ENCODE measurements around the gene EIF2B2. TPM values are rescaled to one million over a fixed set of nuclear protein-coding genes. Genes with fewer than 3 reads are reported as not detected.
A peak's percentile ranks its signal among the peaks of the same experiment; 100 is the strongest.

EIF2B2 gene
- 38.7 TPM for total RNA-seq

DNA sequence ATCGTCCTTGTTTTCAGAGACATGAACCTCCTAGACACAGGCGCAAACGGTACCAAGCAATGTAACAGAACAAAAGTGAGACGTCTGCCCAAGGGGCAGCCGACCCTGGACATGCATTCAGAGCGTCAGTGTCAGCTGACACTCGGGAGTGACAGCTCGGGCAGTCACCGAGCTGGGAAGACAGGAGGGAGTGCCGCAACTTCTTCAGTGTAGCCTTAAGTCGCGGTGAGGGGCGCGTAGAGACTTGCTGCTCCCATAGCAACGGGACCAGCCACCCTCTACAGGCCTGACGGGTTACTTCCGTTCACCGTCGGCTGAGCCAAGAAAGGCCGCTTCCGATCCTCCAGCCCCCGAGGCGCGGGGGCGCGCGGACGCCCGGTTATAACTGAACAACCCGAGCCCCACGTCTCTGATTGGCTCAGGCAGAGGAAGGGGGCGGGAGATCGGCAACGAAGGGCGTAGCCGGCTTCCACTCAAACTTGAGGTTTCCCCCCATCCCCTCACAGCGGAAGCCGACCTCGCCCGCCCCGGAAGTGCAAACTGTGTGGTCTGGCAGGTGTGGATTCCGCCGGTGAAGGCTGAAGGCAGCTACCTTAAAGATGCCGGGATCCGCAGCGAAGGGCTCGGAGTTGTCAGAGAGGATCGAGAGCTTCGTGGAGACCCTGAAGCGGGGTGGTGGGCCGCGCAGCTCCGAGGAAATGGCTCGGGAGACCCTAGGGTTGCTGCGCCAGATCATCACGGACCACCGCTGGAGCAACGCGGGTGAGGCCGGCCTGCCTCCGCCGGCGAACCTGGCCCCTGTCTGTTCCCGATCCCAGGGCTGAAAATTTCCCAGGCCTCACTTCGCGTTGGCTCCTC lies at the start of gene EIF2B2:
Gene EIF2B2 (plus strand): TSS at position 530 of the 858 bp plus-strand sequence. CDS start 70 bp downstream, at position 600.
- peak; percentile 97 for ATAC-seq

DNA sequence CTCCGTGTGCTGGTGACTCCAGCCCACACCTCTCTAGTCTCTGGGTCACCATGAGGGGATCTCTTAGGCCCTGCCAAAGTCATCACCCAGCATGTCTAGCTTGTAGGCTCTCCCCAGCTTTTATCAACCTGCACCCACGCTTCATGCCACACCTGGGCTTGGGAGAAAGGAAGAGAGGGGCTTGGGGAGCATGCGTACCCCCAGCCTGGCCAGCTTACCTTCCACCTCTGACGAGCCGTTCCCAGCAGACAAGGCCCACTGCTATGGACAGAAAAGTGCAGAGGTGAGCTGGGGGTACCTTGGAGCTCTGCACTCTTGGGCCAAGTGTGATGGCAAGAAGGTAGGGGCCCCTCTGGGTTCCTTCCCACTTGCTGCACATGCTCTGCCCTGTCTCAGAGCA lies 49.0 kb upstream of the EIF2B2 start:
- no peak for ATAC-seq

DNA sequence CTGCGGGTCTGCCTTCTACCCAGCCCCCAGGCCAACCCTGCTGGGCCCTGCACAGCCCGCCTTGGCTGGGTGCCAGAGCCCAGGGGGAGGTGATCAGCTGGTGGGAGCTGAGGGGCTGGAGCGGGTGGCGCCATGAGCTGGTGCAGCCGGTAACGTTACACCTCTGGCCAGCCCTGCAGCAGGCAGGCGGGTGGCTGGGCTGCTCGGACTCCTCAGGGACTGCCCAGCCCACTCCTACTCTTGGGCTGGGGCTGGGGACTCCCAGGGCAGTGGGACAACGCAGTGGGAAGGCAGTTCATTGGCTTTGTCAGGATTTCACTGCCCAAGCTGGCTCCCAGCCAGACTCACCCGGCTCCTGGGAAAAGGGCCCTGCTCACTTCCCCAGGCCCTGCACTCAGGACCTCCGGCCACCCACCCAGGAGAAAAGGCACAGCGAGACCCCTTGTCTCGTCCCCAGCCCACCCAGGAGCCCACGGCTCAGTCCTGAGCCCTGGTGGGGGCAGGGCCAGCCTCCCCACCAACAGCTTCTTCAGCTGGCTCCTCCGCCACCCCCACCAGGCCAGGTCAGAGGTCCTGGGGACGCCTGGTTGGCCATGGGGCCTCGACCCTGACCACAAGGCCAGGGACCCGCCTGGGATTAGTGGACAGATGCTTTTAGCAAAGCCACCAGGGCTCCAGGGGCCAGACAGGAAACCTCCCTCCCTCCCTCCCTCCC lies 48.3 kb upstream of the EIF2B2 start:
- peak; percentile 2 for ATAC-seq

DNA sequence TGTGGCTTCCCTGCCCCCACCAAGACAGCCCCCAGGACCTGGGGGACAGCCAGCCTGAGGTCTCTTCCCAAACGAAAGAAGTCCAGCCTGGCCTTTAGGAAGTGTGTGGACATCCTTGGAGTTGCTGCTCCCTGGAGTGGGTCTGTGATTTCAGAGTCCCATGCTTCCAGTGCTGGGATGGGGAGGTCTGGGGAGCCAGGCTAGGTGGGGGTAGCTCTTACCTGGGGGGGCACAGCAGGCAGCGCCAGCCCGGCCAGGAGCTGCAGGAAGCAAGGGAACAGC lies 47.8 kb upstream of the EIF2B2 start:
- ATAC-seq, result no peak

DNA sequence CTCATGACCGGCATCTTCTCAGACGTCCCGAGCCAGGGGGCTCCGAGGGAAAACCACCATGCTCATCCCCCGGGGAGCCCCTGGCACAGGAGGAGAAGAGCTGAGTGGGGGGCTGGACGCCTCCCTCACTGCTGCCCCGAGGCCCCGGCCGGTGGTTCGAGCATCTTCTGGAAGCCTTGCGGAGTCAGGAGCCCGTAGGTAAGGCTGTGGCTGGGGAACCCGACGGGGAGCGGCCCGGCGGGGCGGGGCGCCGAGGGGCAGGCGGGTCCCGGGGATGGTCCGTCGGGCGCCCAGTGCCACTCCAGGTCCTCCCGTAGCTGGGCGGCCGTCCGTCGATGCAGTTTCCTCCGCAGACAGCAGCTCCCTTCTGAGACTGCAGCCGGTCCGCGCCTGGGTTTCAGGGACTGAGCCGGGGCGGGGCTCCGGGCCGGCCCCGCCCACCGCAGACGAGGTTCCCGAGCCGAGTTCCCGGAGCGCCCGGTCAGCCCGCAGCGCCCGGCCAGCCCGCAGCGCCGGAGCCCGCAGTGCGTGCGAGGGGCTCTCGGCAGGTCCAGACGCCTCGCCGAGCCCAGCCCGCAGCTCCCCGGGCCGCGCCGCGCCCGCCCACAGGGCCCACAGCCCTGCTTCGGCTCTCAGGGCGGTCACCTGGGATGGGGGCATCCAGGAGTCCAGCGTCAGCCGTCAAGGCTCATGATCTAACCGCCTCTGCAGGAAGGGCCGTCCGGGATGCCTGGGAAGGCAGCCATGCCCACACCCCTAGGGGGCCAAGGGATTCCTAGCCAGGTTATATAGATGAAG lies 47.3 kb upstream of the EIF2B2 start, which contains the start of gene PGF:
Gene PGF (minus strand): TSS at position 369 of the 798 bp plus-strand sequence. CDS start 355 bp downstream, at position 14.
- peak; percentile 69 for ATAC-seq

DNA sequence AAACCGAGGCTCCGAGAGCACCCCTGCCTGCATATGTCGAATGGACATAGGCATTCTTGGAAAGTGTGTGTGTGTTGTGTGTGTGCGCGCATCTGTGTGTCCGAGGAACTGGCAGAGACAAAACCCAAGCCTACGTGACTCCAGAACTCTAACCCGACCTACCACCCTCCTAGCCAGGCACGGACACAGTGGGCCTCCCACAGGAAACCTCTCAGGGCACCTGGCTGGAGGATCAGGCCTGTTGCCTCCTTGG lies 46.8 kb upstream of the EIF2B2 start:
- no peak for ATAC-seq

DNA sequence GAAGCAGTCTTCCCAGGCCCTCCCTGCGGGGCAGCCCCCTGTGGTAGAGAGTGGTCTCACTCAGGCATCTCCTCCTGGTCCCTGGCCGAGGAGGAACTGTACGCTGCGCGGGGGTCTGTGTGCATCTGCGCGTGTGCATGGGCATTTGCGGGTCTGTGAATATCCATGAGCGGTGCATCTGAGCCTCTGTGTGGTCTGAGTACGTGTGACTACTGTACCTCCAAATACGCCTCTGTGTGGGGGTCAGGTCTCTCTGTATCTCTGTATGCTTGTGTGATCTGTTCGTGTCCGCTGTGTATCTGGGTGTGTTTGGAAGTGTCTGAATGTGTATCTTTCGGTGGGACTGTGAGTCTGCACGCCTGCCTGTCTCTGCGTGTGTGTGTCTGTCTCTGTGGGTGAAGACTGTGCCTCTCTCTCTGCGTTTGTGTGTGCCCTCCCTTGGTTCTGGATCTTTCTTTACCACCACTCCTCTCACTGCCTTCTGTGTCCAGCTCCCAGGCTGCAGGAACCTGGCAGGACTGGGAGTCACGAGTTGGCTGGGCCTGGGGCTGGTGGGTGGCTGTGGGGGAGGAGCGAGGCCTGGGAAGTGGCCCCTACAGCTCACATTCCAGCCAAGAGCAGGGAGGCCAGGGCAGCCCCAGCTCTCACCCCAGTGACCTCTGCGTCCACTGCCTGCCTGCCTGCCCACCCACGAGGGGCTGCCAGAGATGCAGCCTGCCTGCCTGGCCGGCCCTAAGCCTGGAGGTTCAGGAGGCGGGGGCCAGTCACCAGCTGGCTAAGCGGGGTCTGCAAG lies 46.2 kb upstream of the EIF2B2 start:
- ATAC-seq, result no peak

DNA sequence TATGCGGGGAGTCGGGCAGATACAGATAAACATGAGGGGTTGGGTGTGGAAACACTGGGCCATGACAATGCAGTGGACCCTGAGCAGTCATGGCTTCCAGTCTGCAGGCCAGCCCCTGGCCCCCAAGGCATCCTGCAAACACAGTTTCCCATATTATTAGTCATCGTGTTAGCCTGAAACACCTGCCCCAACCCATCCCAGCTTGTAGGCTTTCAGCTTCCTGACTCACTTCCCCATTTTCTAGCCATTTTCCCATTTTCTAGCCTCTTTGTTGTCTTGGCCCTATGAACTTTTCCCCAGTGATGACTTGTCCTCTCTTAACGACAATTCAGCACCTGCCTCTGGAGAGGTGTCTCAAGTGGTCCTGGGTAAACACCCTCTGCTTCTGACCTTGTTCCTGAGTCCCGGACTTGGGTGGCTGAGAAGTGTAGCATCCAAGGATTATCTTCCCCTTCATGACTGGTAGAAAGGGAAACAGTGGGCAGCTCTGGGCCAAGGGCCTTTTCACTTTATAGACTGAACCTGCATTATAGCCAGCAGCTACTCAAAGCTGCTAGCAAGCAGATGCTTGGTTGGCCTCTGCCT lies 43.0 kb upstream of the EIF2B2 start:
- ATAC-seq, result no peak

DNA sequence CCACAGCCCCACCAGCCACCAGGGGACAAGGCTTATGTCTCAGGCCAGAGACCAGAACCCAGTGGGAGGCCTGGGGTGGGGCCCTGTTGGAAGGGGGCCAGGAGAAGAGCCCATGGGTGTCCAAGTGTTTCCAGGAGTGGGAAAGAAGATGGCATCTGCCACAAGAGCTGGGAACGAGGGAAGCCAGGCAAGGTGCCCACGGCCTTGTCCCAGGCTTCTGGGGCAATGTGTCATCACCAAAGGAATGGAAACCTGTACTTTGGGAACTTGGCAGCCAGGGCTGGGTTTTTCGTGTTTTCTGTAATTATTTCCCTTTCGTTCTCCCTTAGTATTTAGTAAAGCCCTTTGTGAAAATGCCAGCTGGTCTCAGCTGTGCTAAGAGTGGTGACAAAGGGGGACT lies 42.0 kb upstream of the EIF2B2 start:
- no peak for ATAC-seq

DNA sequence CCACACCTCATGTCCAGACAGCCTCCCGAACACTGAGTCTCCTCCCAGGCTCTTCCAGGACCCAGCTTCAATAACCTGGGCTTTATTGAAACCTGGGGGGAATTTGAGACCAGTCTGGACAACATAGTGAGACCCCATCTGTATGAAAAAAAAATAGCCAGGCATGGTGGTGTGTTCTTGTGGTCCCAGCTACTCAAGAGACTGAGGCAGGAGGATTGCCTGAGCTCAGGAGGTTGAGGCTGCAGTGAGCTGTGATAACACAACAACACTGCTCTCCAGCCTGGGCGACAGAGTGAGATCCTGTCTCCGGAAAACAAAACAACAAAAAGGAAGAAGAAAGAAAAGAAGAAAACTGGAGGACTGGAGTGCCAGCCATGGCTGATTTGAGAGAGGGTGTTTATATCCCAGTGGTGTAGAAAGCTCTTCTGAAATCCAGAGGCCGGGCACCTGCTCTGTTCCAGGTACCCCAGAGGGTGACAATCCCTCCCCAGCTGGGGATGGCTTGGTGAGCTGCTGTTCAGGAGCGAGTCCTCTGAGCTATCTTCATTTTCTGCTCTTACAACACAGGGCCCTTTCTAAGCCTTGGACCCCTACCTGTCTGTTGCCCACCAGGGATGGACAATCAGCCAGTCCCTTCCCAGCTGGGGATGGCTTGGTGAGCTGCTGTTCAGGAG lies 41.3 kb upstream of the EIF2B2 start:
- ATAC-seq, result no peak

DNA sequence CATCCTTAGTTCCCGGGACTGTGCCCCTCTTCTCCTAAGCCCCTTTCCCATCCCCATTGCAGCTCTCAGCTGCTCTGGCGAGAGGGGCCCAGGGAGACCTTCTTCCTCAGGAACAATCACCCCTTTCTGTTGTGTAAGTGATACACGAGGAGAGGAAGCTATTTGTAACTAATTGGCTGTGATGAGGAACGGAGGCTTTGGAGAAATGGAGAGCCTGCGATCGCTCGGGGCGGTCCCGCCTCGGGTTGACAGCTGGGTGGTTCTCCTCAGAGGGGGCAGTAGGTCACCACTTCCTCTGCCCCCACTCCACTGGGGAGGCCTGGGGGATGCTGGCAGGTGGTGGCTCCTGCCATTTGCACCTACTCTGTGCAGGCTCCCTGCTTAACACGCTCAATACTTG lies 40.7 kb upstream of the EIF2B2 start:
- no peak for ATAC-seq

DNA sequence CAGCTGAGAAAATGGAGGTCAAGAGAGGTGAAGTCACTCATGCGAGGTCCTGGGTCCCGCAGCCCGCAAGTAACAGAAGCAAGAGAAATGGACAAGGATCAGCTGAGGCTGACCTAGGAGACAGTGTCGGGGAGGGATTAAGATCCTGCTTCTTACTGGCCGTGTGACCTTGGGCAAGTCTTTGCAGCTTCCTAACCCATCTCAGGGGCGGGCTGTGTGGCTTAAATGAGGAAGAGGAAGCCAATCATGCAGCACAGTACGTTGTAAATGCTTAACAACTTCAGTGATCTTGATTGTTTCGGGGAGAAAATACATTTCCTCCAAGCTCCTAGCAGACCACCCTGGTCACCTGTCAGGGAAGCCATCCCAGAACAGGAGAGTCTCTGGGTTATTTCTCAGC lies 40.2 kb upstream of the EIF2B2 start:
- no peak for ATAC-seq

DNA sequence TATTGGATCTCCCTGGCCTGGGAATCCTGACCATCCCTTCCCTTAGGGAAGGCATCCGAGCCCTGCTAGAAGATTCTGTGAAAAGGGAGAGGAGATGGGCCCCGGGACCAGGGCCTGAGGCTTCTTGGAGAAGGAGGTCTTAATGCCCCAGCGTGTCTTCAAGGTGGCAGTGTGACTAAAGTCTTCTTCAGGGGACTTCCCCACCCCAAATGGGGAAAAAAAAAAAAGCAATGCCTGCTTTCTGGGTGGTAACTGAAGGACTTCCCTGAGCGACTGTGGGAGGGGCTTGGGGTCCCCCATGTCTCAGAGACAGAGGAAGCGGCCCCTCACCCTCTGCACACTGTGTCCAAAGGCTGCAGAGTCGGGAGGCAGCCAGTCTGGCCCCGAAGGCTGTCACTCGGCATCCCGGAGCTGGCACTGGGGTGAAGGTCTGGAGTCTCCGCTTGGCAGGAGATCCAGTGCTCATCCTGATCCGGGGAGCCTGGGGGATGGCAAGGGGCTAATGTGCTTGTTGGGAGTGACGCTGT lies 39.5 kb upstream of the EIF2B2 start:
- ATAC-seq, result no peak

DNA sequence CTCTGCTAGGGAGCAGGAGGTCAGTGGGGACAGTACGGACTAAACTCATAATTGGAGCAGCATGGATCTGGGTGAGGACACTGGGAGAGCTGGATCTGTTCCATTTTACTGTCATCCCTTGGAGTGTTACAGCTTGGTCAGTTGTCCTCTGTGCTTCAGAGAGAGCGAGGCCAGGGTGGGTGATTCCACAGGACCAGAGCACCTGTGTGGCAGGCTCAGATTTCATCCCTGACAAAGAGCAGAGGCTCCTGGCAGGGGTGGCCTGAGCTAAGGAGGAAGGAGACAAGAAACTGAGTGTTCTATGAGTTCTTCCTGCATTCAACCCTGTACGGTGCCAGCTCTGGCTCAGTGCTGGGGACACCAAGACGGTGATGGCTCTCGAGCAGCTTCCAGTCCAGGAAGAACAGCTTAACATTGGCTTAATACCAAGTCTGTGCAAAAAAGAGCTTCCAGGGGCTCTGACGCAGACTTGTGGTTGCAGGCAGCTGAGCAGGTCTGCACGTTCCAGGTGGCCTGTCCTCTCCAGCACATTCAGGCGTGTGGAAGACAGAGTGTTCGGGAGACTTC lies 38.9 kb upstream of the EIF2B2 start:
- peak; percentile 43 for ATAC-seq

DNA sequence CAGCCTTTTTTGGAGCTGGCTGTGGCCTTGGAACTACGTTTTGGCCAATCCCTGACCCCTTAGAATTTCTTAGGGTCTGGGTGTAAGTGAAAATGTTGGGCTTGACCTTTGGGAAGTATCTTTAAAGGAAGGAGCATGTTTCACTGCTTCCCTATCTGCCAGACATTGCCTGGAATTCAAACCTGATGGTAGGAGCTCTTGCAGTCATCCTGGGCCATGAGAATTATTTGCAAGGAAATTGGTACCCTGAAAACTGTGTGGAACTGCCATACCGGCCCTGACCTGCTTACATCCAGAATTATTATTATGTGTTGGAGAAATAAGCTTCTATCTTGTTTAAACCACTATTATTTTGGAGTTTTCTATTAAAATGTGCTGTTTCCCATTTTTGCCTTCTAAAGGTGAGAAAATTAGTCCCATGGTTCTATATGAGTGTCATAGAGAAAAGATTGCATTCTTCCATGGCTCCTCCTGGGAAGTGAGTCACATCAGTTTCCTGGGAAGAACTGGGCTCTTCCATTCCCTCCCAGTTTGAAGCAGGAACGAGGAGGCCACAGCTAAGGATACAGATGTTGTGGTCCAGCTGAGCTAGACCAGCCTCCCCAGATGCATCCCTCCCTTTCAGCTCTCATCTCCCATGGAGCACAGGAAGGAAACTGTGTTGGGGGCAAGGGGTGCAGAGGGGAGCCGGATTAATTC lies 37.8 kb upstream of the EIF2B2 start:
- ATAC-seq, result no peak

DNA sequence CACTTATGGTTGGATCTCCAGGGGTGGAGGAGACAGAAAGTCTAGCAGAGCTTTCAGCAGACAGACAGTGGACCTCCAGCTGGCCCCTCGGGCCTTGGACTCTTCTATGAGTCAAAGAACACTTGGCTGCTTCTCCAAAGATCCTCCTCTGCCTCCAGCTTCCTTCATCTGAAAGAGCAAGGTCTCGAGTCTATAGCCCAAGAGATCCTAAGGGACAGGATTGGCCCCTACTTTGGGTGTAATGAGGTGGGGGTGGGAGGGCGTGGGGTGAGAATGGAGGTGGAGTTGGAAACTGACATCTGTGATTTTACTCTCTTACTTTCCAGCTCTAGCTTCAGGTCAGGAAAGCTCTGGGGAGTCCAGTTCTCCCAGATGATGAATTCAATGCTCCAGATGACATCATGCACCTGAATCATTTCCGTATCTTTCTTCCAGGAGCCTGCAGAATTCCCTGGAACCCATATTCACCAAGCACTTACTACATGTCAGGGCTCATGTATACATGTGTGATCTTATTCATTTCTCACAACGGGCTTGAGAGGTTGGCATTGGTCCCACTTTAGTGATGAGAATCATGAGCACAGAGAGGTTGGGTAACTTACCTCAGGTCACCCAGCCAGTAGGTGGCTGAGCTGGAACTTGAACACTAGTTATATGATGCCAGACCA lies 37.1 kb upstream of the EIF2B2 start:
- peak; percentile 70 for ATAC-seq

DNA sequence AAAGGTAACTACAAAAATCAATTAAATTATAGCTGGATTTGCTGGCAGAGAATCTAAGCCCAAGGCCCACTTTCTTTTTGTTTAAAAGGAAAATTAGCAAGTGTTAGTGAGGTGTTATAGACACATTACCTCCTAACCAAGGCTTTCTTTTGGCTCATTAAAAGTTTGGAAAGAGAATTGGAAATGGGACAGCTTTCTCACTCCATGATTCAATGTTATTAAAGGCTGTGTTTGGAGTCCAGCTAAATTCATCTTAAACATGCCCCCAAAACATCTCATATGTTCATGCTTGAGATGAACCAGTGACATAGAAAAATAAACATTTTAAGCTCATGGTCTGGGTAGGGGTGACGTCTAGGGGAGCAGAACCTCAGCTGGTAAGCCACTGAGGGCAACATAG lies 33.9 kb upstream of the EIF2B2 start:
- ATAC-seq, result no peak

DNA sequence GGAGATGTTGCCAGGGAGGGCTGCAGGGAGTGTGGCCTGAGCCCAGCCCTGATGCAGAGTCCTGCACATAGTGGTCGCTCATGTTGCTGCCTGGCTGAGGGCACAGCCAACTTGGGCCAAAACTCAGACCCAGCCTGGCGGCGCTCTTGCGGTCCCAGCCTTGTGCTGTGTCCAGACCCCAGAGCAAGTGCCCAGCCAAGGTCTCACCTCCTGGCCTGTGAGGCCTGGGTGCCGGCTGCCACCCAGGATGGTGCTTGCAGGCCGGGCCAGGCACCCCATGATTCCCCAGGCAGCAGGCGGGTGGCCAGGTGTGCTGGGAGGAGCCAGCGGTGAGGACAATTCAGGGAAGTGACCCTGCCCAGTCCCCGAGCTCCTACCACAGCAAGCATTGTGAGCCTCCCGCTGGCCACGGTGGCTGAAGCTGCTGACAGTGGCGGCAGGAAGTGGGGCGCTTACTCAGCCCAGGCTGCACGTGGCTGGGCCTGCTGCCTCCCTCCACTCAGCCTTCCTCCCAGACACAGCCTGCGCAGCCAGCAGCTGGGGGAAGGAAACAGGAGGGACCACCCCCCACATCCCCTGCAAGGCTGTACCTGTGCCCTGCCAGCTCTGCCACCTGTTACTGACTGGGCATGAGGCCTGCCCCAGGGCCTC lies 29.6 kb upstream of the EIF2B2 start:
- peak; percentile 76 for ATAC-seq

DNA sequence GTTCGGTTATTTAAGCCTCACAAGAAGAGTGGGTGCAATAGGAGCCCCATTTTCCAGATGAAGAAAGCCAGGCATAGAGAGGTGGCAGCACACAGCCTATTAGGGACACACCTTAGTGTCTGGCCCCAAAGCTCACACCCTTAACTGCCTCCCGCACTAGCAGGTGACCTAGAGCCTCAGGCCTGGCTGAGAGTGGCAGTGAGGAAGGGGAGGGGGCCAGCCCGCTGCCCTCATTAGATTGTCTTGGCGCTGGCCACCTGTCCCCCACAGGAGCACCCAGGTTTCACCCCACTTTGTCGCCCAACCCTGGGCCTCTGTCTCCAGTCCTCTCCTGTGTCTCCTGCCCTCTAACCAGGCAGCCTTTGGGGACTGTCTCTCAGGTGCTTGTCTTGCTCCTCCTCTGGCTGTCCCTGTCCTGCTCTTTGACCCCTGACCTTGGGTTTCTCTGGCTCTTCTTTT lies 28.8 kb upstream of the EIF2B2 start:
- no peak for ATAC-seq
